ENCODE measurements around the gene RREB1. TPM values are rescaled to one million over a fixed set of nuclear protein-coding genes. Genes with fewer than 3 reads are reported as not detected.

The RREB1 gene
- total and polyA plus RNA-seq, 2 of the 4 experiments (the other 2 are of a cell fraction) = 8.4 to 14.5 TPM

GRCh38 chr6:7080311-7080710 lies 27.4 kb upstream of the RREB1 start:
- no peak overlapping the region for H3K56ac ChIP-seq (ENCODE audit: extremely low read depth, insufficient read depth, low read length)
- no peak overlapping the region for H4K5ac ChIP-seq (ENCODE audit: low read depth, low read length)
- no peak overlapping the region for H2AFZ ChIP-seq (replicated peaks; ENCODE audit: low read length, poor library complexity)
- H2AK9ac ChIP-seq (replicated peaks; ENCODE audit: low read depth, low read length, poor library complexity) = no peak overlapping the region
- no peak overlapping the region for H3K18ac ChIP-seq (ENCODE audit: low read depth, low read length)
- no TSS peak for BruUV-seq (replicated peaks)
- no peaks in the 10 kb centered on the region for H3K4me1 ChIP-seq (ENCODE audit: control insufficient read depth, insufficient read depth, low read length)
- H3K27me3 ChIP-seq (ENCODE audit: control insufficient read depth, insufficient read depth, low read length) = no peaks in the 10 kb centered on the region
- no peak for TF ChIP-seq POLR2A (IDR thresholded peaks at IDR 0.05; ENCODE audit: low read depth, low read length)
- no peak for TF ChIP-seq BHLHE40 (IDR thresholded peaks at IDR 0.05; ENCODE audit: low read depth, low read length)
- TF ChIP-seq RCOR1 (IDR thresholded peaks at IDR 0.05; ENCODE audit: insufficient replicate concordance, low read length) = no peak
- TF ChIP-seq USF2 (IDR thresholded peaks at IDR 0.05; ENCODE audit: low read depth, low read length) = no peak
- no peak overlapping the region for H3K9ac ChIP-seq (ENCODE audit: low read depth, low read length)
- ChIA-PET CTCF (no interaction called here), POLR2A (ENCODE audit: unreplicated experiment) (no interaction called here)
- H3K9me1 ChIP-seq (ENCODE audit: insufficient read depth, low read length) = no peaks in the 10 kb centered on the region
- dilution Hi-C loops (cut with HindIII; ENCODE audit: low sequenced_read_pairs, unreplicated experiment) (no loop called here), in situ Hi-C loops (cut with MboI; ENCODE audit: low sequenced_read_pairs) (no loop called here), intact Hi-C loops (cut with micrococcal nuclease) (no loop called here)
- no peak overlapping the region for H3K23ac ChIP-seq (ENCODE audit: low read depth, low read length)
- WGBS, 2 experiments (ENCODE audit: extremely low coverage in 2 of 2, insufficient read length in 1 of 2) = no CpG with 5 or more reads among the region's 2 CpGs
- no peak overlapping the region for H4K91ac ChIP-seq (ENCODE audit: insufficient read depth, low read depth, low read length)
- H3K9me3 ChIP-seq (ENCODE audit: control insufficient read depth, insufficient read depth, low read length) = no peaks in the 10 kb centered on the region
- no peak overlapping the region for H4K8ac ChIP-seq (ENCODE audit: low read depth in 2 of 2, low read length in 2 of 2)
- no peak overlapping the region for H2AK5ac ChIP-seq (ENCODE audit: low read depth, low read length)
- H2BK120ac ChIP-seq (ENCODE audit: low read depth, low read length) = no peak overlapping the region
- H3K4me3 ChIP-seq (ENCODE audit: insufficient read depth, low read depth, low read length) = no peak overlapping the region
- no peaks in the 10 kb centered on the region for H3K79me1 ChIP-seq (ENCODE audit: low read depth in 1 of 2, low read length in 2 of 2)
- no peak for DNase-seq
- no peak overlapping the region for H3K27ac ChIP-seq (ENCODE audit: insufficient read depth, low read length)
- no peaks in the 10 kb centered on the region for H3K36me3 ChIP-seq (ENCODE audit: control insufficient read depth, insufficient read depth, low read length)
- H3K4me2 ChIP-seq (ENCODE audit: low read depth, low read length) = no peak overlapping the region
- no peak overlapping the region for H2BK15ac ChIP-seq (ENCODE audit: low read depth, low read length)
- H4K20me1 ChIP-seq (ENCODE audit: insufficient read depth, low read length) = no peaks in the 10 kb centered on the region
- ATAC-seq (ENCODE audit: low read depth) = no peak
- H2BK5ac ChIP-seq (ENCODE audit: low read depth, low read length, poor library complexity, severe bottlenecking) = no peak overlapping the region
- H3K14ac ChIP-seq (replicated peaks; ENCODE audit: low read depth, low read length) = no peak overlapping the region
- H3K4ac ChIP-seq (ENCODE audit: low read depth, low read length) = no peak overlapping the region
- H2BK20ac ChIP-seq (ENCODE audit: low read depth, low read length) = no peak overlapping the region
